Fibroblast of skin of right quadriceps (primary cell): Measurements from ENCODE around the gene CACNA2D2.

Source experiments
- DNase-seq: peaks from one replicate; pipeline ENCODE4 v3.0.0-alpha.2; 2013

CACNA2D2 gene

GRCh38 chr3:50455161-50456018 is 48.0 kb downstream of the CACNA2D2 start:
- no peak for DNase-seq

GRCh38 chr3:50454481-50455070 is 48.9 kb downstream of the CACNA2D2 start:
- no peak for DNase-seq

- no peak for DNase-seq
These were observed 49.5 kb downstream of the CACNA2D2 start for GRCh38 chr3:50453907-50454306.

GRCh38 chr3:50450209-50450921 is 53.1 kb downstream of the CACNA2D2 start:
- DNase-seq = peak; percentile 10

- no peak for DNase-seq
These were observed 54.5 kb downstream of the CACNA2D2 start for GRCh38 chr3:50448752-50449539.

- DNase-seq = no peak
These were observed 56.1 kb downstream of the CACNA2D2 start for GRCh38 chr3:50447290-50447840.

DNA sequence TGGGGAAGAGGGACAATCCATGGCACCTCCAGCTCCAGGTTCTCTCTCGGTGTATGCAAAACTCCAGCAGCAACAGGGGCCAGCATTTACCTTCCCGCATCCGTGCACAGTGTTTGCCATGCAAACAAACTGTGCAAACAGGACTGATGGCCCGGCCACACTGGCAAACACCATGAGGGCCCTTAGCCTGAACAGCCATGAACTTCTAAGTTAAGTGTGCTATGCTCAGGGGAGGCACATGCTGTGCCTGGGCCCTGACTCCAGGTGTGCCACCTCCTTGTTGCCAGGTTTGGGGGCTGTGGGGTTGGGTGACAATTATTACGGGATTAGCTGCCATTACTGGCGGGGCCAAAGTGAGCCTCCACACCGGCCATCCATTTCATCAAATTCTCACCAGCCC is 57.5 kb downstream of the CACNA2D2 start:
- no peak for DNase-seq

DNA sequence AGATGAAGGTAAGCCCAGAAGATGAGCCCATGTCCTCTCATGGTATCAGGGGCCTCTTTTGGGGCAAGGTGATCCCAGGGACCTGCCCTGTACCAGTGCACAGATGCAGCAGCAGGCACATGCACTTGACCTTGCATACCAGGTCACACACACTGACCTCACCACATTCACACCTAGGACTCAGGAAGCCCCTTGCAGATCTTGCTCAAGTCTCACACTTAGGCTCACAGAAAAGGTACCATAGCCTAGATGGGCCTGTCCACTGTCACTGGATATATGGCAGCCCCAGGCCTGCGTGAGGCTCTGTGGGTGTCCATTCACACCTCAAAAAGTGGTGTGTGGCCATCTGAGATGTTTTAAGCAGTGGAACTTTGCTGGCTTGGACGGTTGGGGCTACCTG is 58.7 kb downstream of the CACNA2D2 start:
- no peak for DNase-seq

DNA sequence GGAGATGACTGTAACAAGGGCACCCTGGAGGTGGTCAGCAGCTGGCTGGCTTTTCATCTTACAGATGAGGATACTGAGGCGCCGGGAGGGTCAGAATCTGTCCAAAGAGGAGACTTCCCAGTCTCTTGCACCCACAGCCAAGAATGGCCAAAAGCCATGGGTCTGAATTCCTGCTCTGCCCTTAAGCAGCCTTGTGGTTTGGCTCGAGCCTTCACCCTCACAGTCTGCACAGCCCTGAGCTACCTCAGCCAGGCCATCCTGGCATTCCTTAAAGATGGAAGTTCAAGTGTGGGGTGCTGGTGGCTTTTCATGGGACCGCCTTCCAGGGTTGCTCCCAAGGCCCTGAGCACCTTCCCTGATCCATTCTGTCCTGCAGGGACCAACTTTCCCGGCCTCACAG is 59.2 kb downstream of the CACNA2D2 start:
- DNase-seq = no peak

DNA sequence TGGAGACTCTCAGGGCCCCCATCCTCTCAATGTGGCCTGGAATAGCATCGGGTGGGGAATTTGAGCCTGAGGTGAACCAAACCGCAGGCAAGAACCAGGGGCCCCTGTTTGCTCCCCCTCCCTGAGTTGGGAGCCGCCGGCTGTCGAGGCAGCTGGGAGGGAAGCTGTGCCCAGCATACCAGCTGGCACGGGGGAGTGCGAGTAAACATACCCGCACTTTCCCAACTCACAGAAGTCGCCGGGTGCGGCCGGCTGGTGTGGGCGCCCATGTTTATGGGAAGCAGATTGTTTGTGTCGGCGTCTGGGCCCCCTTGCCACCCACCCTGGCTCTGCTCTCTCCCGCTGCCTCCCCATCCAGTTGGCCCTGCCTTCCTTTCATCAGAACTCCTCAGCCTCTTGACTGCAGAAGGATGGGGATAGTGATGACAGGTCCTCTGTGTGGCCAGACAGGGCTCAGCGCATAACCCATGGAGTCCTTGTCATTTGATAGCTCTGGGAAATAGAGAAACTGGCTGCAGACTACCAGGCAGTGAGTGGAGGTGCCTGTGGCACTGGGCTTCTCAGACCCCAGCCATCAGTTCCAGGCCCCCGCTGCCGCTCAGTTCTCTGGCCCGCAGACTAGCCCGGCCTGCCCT is 60.4 kb downstream of the CACNA2D2 start:
- DNase-seq = no peak

GRCh38 chr3:50441424-50442217 is 61.8 kb downstream of the CACNA2D2 start:
- DNase-seq = no peak

DNA sequence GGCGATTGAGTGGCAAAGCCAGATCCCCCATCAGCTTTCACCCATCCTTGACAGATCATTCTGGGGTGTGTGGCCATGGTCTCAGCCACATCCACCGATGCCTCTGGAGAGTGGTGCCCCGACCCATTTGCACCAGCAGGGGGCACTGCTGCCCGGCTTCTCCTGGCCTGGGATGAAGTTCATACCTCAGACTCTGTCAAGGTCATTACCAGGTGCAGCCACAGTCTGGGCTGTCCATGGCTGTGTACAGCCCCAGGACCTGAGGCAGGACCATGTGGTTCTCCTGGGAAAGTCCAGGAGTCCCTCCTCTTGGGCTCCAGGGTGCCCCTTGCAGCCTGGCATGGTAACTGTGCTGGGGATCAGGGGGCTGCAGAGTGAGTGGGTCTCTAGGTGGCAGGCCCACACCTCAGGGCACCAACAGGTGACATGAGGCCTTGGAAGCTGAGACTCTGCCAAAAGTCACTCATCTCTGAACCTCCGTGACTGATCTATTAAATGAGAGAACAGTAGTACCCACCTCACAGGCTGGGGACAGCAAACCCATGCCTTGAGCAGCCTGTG is 67.2 kb downstream of the CACNA2D2 start:
- peak; percentile 11 for DNase-seq

- no peak for DNase-seq
These were observed 67.9 kb downstream of the CACNA2D2 start for GRCh38 chr3:50435371-50436113.

GRCh38 chr3:50433954-50434353 is 69.5 kb downstream of the CACNA2D2 start:
- no peak for DNase-seq

- peak; percentile 38 for DNase-seq
These were observed 72.4 kb downstream of the CACNA2D2 start for GRCh38 chr3:50430950-50431435.

GRCh38 chr3:50430191-50430590 is 73.2 kb downstream of the CACNA2D2 start:
- no peak for DNase-seq

- DNase-seq = no peak
These were observed 75.3 kb downstream of the CACNA2D2 start for GRCh38 chr3:50428007-50428633.

DNA sequence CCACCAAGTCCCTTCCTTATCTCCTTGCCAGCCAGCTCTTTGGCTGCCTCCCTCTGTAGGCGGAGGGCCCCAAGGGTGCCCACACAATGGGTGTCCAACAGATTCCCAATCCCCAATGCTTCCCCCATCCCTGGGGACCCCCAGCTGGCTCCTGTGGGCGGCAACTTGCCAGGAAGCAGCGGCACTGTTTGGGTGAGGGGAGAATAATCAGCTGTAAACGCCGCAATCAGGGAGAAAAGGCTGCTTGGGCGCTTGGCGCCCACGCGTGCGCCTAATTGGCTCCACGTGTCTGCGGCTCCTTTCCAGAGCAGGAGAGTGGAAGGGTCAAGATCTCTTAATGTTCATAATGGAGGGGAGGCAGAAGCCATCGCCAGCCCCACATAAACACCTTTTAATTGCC is 76.2 kb downstream of the CACNA2D2 start:
- DNase-seq = no peak

DNA sequence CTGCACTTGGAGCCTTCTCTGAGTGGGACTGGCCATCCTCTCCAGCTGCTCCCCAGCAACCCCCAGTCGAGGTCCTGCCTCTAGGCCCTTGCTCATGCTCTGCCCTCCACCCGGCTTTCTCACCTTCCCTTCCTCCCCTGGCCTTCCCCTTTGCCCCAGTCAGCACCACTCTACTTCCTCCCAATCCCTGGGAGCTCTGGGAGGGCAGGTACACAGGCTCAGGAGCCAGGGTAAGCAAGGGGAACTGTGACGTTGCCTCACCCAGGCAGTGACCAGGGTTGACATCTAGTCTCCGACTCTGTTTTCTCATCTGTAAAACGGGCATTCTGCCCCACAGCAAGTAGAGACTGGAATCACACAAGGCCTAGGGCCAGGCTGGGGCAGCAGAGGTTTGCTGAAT is 77.5 kb downstream of the CACNA2D2 start:
- DNase-seq = no peak

GRCh38 chr3:50423543-50423942 is 79.9 kb downstream of the CACNA2D2 start:
- no peak for DNase-seq
